BLaER1 treated with 17β-estradiol and CSF1 and Interleukin-3, amounts not matched to agents 10 nM and 100 nM (cell line): ENCODE data around the gene ESRRG.
A peak's percentile ranks its signal among the peaks of the same experiment; 100 is the strongest.
"Not testable (repeated sequence)": the region's sequence is repeated elsewhere in the genome, so short reads cannot be mapped to it uniquely, and the experiment has no call there.

ENCODE experiments used
- H3K27ac ChIP-seq, 11 experiments: shearing (Covaris generic); formaldehyde crosslinking; 2 replicates each; pipeline ENCODE4 v1.8.1; 2022
- H3K27me3 ChIP-seq, 11 experiments: shearing (Covaris generic); formaldehyde crosslinking; 2 replicates each; pipeline ENCODE4 v1.8.1; 2022
- H3K36me3 ChIP-seq, 11 experiments: shearing (Covaris generic); formaldehyde crosslinking; 2 replicates each; pipeline ENCODE4 v1.8.1; 2022
- H3K4me1 ChIP-seq, 10 experiments: shearing (Covaris generic); formaldehyde crosslinking; 2 replicates each; pipeline ENCODE4 v1.8.1; 2022
- H3K4me2 ChIP-seq, 11 experiments: shearing (Covaris generic); formaldehyde crosslinking; 2 replicates each; pipeline ENCODE4 v1.8.1; 2022
- H3K4me3 ChIP-seq, 10 experiments: shearing (Covaris generic); formaldehyde crosslinking; 2 replicates each; pipeline ENCODE4 v1.8.1; 2022
- H3K9ac ChIP-seq, 11 experiments: shearing (Covaris generic); formaldehyde crosslinking; 2 replicates each; pipeline ENCODE4 v1.8.1; 2022
- H3K9me3 ChIP-seq, 11 experiments: shearing (Covaris generic); formaldehyde crosslinking; replicated peaks in 1 of 11; 2 replicates each; pipeline ENCODE4 v1.8.1; 2022
- H4K20me1 ChIP-seq, 11 experiments: shearing (Covaris generic); formaldehyde crosslinking; 2 replicates each; pipeline ENCODE4 v1.8.1; 2022
- Cebpa-rat ChIP-seq, 11 experiments: shearing (Covaris generic); IDR thresholded peaks; 2 replicates each; pipeline ENCODE4 v1.8.1; 2022

ESRRG gene

GRCh38 chr1:216535751-216536150 is 187.5 kb downstream of the ESRRG start:
- Histone ChIP-seq H3K4me1 (peaks cover 0 to 9% (median 0%) of the 10 kb centered on the region in 10 experiments; a peak in 3 of 20 replicates), H4K20me1 (no peaks in the 10 kb centered on the region), H3K27ac (no peak overlapping the region), H3K9ac (no peak overlapping the region), H3K4me2 (no peak overlapping the region), H3K36me3 (no peaks in the 10 kb centered on the region), H3K27me3 (no peaks in the 10 kb centered on the region), H3K9me3 (no peaks in the 10 kb centered on the region), H3K4me3 (no peak overlapping the region)
- no peak for TF ChIP-seq Cebpa-rat (IDR thresholded peaks at IDR 0.05)

GRCh38 chr1:216535059-216535458 is 188.2 kb downstream of the ESRRG start:
- Histone ChIP-seq H3K27ac (no peak overlapping the region), H3K9ac (no peak overlapping the region), H3K27me3 (no peaks in the 10 kb centered on the region), H4K20me1 (no peaks in the 10 kb centered on the region), H3K4me2 (no peak overlapping the region), H3K4me3 (no peak overlapping the region), H3K4me1 (peaks cover 0 to 9% (median 0%) of the 10 kb centered on the region in 10 experiments; a peak in 3 of 20 replicates), H3K36me3 (no peaks in the 10 kb centered on the region), H3K9me3 (no peaks in the 10 kb centered on the region)
- TF ChIP-seq Cebpa-rat (IDR thresholded peaks at IDR 0.05): no peak

- no peaks in the 10 kb centered on the region for H3K27me3 ChIP-seq
- no peak for TF ChIP-seq Cebpa-rat (IDR thresholded peaks at IDR 0.05)
Measured at GRCh38 chr1:216533776-216534175, 189.5 kb downstream of the ESRRG start.

GRCh38 chr1:216532251-216532798 is 190.9 kb downstream of the ESRRG start:
- H3K4me2 ChIP-seq: peak overlapping the region in 2 of 11 experiments; percentile 51 to 57; a peak in 1 of 22 replicates
- no peak overlapping the region for H3K27ac ChIP-seq

More at GRCh38 chr1:216533776-216534175, 189.5 kb downstream of the ESRRG start:
- H3K4me1 ChIP-seq: peaks cover 0 to 9% (median 0%) of the 10 kb centered on the region in 10 experiments; a peak in 3 of 20 replicates
- H3K4me2 ChIP-seq: no peak overlapping the region
- no peaks in the 10 kb centered on the region for H4K20me1 ChIP-seq
- H3K9me3 ChIP-seq: no peaks in the 10 kb centered on the region
- no peak overlapping the region for H3K27ac ChIP-seq
- H3K9ac ChIP-seq: no peak overlapping the region
- no peaks in the 10 kb centered on the region for H3K36me3 ChIP-seq
- no peak overlapping the region for H3K4me3 ChIP-seq

GRCh38 chr1:216531263-216532239 is 191.7 kb downstream of the ESRRG start:
- peak overlapping the region; percentile 37 to 68 (median 53) for H3K4me2 ChIP-seq

More at GRCh38 chr1:216532251-216532798, 190.9 kb downstream of the ESRRG start:
- Histone ChIP-seq H3K4me3 (no peak overlapping the region), H4K20me1 (no peaks in the 10 kb centered on the region), H3K27me3 (no peaks in the 10 kb centered on the region), H3K36me3 (no peaks in the 10 kb centered on the region), H3K4me1 (peaks cover 0 to 9% (median 0%) of the 10 kb centered on the region in 10 experiments; a peak in 3 of 20 replicates), H3K9me3 (no peaks in the 10 kb centered on the region), H3K9ac (no peak overlapping the region)
- no peak for TF ChIP-seq Cebpa-rat (IDR thresholded peaks at IDR 0.05)

GRCh38 chr1:216529851-216530250 is 193.4 kb downstream of the ESRRG start:
- not testable (repeated sequence) for H3K9ac ChIP-seq, H4K20me1 ChIP-seq, H3K4me2 ChIP-seq, H3K4me1 ChIP-seq, H3K36me3 ChIP-seq, H3K4me3 ChIP-seq, H3K27me3 ChIP-seq, H3K9me3 ChIP-seq, H3K27ac ChIP-seq
- 0 out of 22 replicates have a peak, but pooled peaks of 1 of the 11 experiments have one; percentile 12 for TF ChIP-seq Cebpa-rat (IDR thresholded peaks at IDR 0.05)

More at GRCh38 chr1:216531263-216532239, 191.7 kb downstream of the ESRRG start:
- H4K20me1 ChIP-seq: no peaks in the 10 kb centered on the region
- peak overlapping the region in 6 of 11 experiments; percentile 12 to 51 (median 38); a peak in 6 of 22 replicates for H3K9ac ChIP-seq
- no peak for TF ChIP-seq Cebpa-rat (IDR thresholded peaks at IDR 0.05)
- H3K4me3 ChIP-seq: peak overlapping the region in 7 of 10 experiments; percentile 7 to 46 (median 37); a peak in 9 of 20 replicates
- H3K4me1 ChIP-seq: peaks cover 0 to 9% (median 0%) of the 10 kb centered on the region in 10 experiments; a peak in 3 of 20 replicates
- H3K27me3 ChIP-seq: no peaks in the 10 kb centered on the region
- H3K36me3 ChIP-seq: no peaks in the 10 kb centered on the region
- no peaks in the 10 kb centered on the region for H3K9me3 ChIP-seq
- peak overlapping the region in 6 of 11 experiments; percentile 11 to 63 (median 28); a peak in 8 of 22 replicates for H3K27ac ChIP-seq

- no peak for TF ChIP-seq Cebpa-rat (IDR thresholded peaks at IDR 0.05)
Measured at GRCh38 chr1:216528816-216529215, 194.4 kb downstream of the ESRRG start.

GRCh38 chr1:216523449-216524190 is 199.6 kb downstream of the ESRRG start:
- TF ChIP-seq Cebpa-rat (IDR thresholded peaks at IDR 0.05): no peak
- Histone ChIP-seq H3K27me3 (no peaks in the 10 kb centered on the region), H3K4me2 (peak overlapping the region in 3 of 11 experiments; percentile 13 to 23 (median 18); a peak in 5 of 22 replicates), H4K20me1 (no peaks in the 10 kb centered on the region), H3K9ac (no peak overlapping the region), H3K4me1 (peaks cover 0 to 8% (median 2%) of the 10 kb centered on the region in 10 experiments; a peak in 4 of 20 replicates), H3K9me3 (no peaks in the 10 kb centered on the region), H3K27ac (no peak overlapping the region), H3K4me3 (no peak overlapping the region), H3K36me3 (no peaks in the 10 kb centered on the region)

More at GRCh38 chr1:216528816-216529215, 194.4 kb downstream of the ESRRG start:
- Histone ChIP-seq H3K27me3 (no peaks in the 10 kb centered on the region), H3K9ac (no peak overlapping the region), H3K36me3 (no peaks in the 10 kb centered on the region), H3K4me3 (no peak overlapping the region), H3K4me1 (peaks cover 0 to 9% (median under 1%) of the 10 kb centered on the region in 10 experiments; a peak in 4 of 20 replicates), H3K27ac (no peak overlapping the region), H4K20me1 (no peaks in the 10 kb centered on the region), H3K4me2 (no peak overlapping the region), H3K9me3 (no peaks in the 10 kb centered on the region)
